Measurements from ENCODE around the gene SLC51A. TPM values are rescaled to one million over a fixed set of nuclear protein-coding genes. Genes with fewer than 3 reads are reported as not detected.

SLC51A gene
- total and polyA plus RNA-seq, 9 of the 15 experiments (the other 6 are each of a cell fraction or from before 2014, with no cell fraction given) = 0.35 to 0.38 TPM; not detected in 7

- TF ChIP-seq ZNF407 (IDR thresholded peaks at IDR 0.05; ENCODE audit: low read depth) = no peak
- TF ChIP-seq POLR2G (IDR thresholded peaks at IDR 0.05; ENCODE audit: low read depth, low read length) = no peak
- TF ChIP-seq ADNP (tag; IDR thresholded peaks at IDR 0.05) = no peak
- no peak for TF ChIP-seq MEF2A (IDR thresholded peaks at IDR 0.05; ENCODE audit: control insufficient read depth, low read depth, low read length)
- TF ChIP-seq ZNF444 (CRISPR knock-in tag; IDR thresholded peaks at IDR 0.05) = no peak
- peak; percentile 62 for TF ChIP-seq PHF20 (IDR thresholded peaks at IDR 0.05; ENCODE audit: partially characterized antibody)
- no peak for TF ChIP-seq ZNF175 (CRISPR knock-in tag; IDR thresholded peaks at IDR 0.05; ENCODE audit: low read depth)
- peak; percentile 36; the same call in 1 of the 2 replicates for TF ChIP-seq IRF9 (tag; IDR thresholded peaks at IDR 0.05)
- no peak for TF ChIP-seq ELF1 (tag; IDR thresholded peaks at IDR 0.05)
- TF ChIP-seq POU5F1 (IDR thresholded peaks at IDR 0.05; ENCODE audit: borderline replicate concordance, low read depth, low read length, partially characterized antibody) = no peak
- TF ChIP-seq FOXP4 (CRISPR knock-in tag; IDR thresholded peaks at IDR 0.05; ENCODE audit: borderline replicate concordance) = no peak
- TF ChIP-seq HDAC1 (IDR thresholded peaks at IDR 0.05) = peak in 1 of 2 experiments; percentile 80; a peak in 2 of 4 replicates
- no peak for TF ChIP-seq SMARCC2 (IDR thresholded peaks at IDR 0.05; ENCODE audit: low read depth)
- no peak for TF ChIP-seq RFX7 (CRISPR knock-in tag; IDR thresholded peaks at IDR 0.05)
- TF ChIP-seq TCF3 (CRISPR knock-in tag; IDR thresholded peaks at IDR 0.05) = no peak
- TF ChIP-seq COPS2 (conservative IDR thresholded peaks at IDR 0.05) = no peak
- TF ChIP-seq ZFPM2 (CRISPR knock-in tag; IDR thresholded peaks at IDR 0.05) = no peak
- peak in 1 of 2 experiments; percentile 47; a peak in 1 of 4 replicates for TF ChIP-seq SRF (CRISPR knock-in tag; IDR thresholded peaks at IDR 0.05)
These were observed 23.7 kb upstream of the SLC51A start (continued) for GRCh38 chr3:196192524-196193051.

Measured in K562 (cell line).